ENCODE results near the gene SLC9A8. TPM values are rescaled to one million over a fixed set of nuclear protein-coding genes. Genes with fewer than 3 reads are reported as not detected.
"Not testable (repeated sequence)": the region's sequence is repeated elsewhere in the genome, so short reads cannot be mapped to it uniquely, and the experiment has no call there.

SLC9A8 gene
- total and polyA plus RNA-seq, 2 of the 4 experiments (the other 2 are of a cell fraction): 4.1 to 5.0 TPM

- not testable (repeated sequence) for H3K9ac ChIP-seq (ENCODE audit: low read depth, low read length)
These were observed 30.2 kb upstream of the SLC9A8 start for GRCh38 chr20:49782439-49782838.

DNA sequence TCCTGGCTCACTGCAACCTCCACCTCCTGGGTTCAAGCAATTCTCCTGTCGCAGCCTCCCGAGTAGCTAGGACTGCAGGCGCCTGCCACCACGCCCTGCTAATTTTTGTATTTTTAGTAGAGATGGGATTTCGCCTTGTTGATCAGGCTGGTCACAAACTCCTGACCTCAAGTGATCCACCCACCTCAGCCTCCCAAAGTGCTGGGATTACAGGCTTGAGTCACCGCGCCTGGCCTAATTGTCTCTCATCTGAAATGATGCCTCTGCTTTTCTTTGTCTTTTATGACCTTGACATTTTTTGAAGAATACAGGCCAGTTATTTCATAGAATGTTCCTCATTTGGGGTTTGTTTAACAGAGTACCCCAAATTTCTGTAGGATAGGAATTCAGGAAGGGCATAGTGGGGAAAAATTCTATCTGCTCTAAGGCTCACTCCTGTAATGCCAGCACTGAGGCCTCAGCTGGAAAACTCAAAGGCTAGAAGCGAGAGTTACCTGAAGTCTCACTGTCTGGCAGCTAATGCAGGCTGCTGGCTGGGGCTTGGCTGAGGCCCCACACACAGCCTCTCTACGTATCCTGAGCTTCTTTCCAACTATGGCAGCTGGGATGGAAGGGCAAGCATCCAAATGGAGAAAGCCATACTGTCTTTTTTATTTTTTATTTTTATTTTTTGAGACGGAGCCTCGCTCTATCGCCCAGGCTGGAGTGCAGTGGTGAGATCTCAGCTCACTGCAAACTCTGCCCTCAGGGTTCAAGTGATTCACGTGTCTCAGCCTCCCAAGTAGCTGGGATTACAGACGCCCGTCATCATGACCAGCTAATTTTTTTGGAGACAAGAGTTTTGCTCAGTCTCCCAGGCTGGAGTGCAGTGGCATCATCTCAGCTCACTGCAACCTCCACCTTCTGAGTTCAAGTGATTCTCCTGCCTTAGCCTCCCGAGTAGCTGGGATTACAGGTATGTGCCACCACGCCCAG lies 29.3 kb upstream of the SLC9A8 start:
- H3K4ac ChIP-seq (ENCODE audit: low read depth, low read length); H2AFZ ChIP-seq (replicated peaks; ENCODE audit: low read length, poor library complexity); H3K9me3 ChIP-seq (ENCODE audit: control insufficient read depth, insufficient read depth, low read length); ATAC-seq (ENCODE audit: low read depth); H3K18ac ChIP-seq (ENCODE audit: low read depth, low read length); H3K4me1 ChIP-seq (ENCODE audit: control insufficient read depth, insufficient read depth, low read length); H2AK9ac ChIP-seq (replicated peaks; ENCODE audit: low read depth, low read length, poor library complexity); H3K4me3 ChIP-seq (ENCODE audit: insufficient read depth, low read depth, low read length); H3K36me3 ChIP-seq (ENCODE audit: control insufficient read depth, insufficient read depth, low read length); H3K56ac ChIP-seq (ENCODE audit: extremely low read depth, insufficient read depth, low read length); H3K27ac ChIP-seq (ENCODE audit: insufficient read depth, low read length); in situ Hi-C loops (cut with MboI; ENCODE audit: low sequenced_read_pairs); H4K5ac ChIP-seq (ENCODE audit: low read depth, low read length); dilution Hi-C loops (cut with HindIII; ENCODE audit: low sequenced_read_pairs, unreplicated experiment); H3K9me1 ChIP-seq (ENCODE audit: insufficient read depth, low read length); H3K27me3 ChIP-seq (ENCODE audit: control insufficient read depth, insufficient read depth, low read length); H2BK5ac ChIP-seq (ENCODE audit: low read depth, low read length, poor library complexity, severe bottlenecking); H3K23ac ChIP-seq (ENCODE audit: low read depth, low read length); CTCF ChIA-PET; POLR2A ChIA-PET (ENCODE audit: unreplicated experiment); H4K8ac ChIP-seq (ENCODE audit: low read depth in 2 of 2, low read length in 2 of 2); H2BK20ac ChIP-seq (ENCODE audit: low read depth, low read length); H3K14ac ChIP-seq (replicated peaks; ENCODE audit: low read depth, low read length); H2BK120ac ChIP-seq (ENCODE audit: low read depth, low read length); H3K79me1 ChIP-seq (ENCODE audit: low read depth in 1 of 2, low read length in 2 of 2); H4K20me1 ChIP-seq (ENCODE audit: insufficient read depth, low read length); H2BK15ac ChIP-seq (ENCODE audit: low read depth, low read length); DNase-seq; H2AK5ac ChIP-seq (ENCODE audit: low read depth, low read length); intact Hi-C loops (cut with micrococcal nuclease); H3K4me2 ChIP-seq (ENCODE audit: low read depth, low read length); BruUV-seq (replicated peaks); H4K91ac ChIP-seq (ENCODE audit: insufficient read depth, low read depth, low read length); H3K9ac ChIP-seq (ENCODE audit: low read depth, low read length): not testable (repeated sequence)
- WGBS, 2 experiments (ENCODE audit: extremely low coverage in 2 of 2, insufficient read length in 1 of 2): 73% methylated on average over 8 of the region's 17 CpGs; no CpG with 5 or more reads in 1 of the 2 experiments

More at GRCh38 chr20:49782439-49782838, 30.2 kb upstream of the SLC9A8 start:
- POLR2A ChIA-PET (ENCODE audit: unreplicated experiment); H2BK120ac ChIP-seq (ENCODE audit: low read depth, low read length); H4K20me1 ChIP-seq (ENCODE audit: insufficient read depth, low read length); H3K9me3 ChIP-seq (ENCODE audit: control insufficient read depth, insufficient read depth, low read length); H3K27me3 ChIP-seq (ENCODE audit: control insufficient read depth, insufficient read depth, low read length); H2BK5ac ChIP-seq (ENCODE audit: low read depth, low read length, poor library complexity, severe bottlenecking); H3K56ac ChIP-seq (ENCODE audit: extremely low read depth, insufficient read depth, low read length); H4K91ac ChIP-seq (ENCODE audit: insufficient read depth, low read depth, low read length); H3K4me3 ChIP-seq (ENCODE audit: insufficient read depth, low read depth, low read length); H3K14ac ChIP-seq (replicated peaks; ENCODE audit: low read depth, low read length); H3K4ac ChIP-seq (ENCODE audit: low read depth, low read length); H3K27ac ChIP-seq (ENCODE audit: insufficient read depth, low read length); BruUV-seq (replicated peaks); H4K5ac ChIP-seq (ENCODE audit: low read depth, low read length); intact Hi-C loops (cut with micrococcal nuclease); dilution Hi-C loops (cut with HindIII; ENCODE audit: low sequenced_read_pairs, unreplicated experiment); ATAC-seq (ENCODE audit: low read depth); H3K4me1 ChIP-seq (ENCODE audit: control insufficient read depth, insufficient read depth, low read length); DNase-seq; H2AK9ac ChIP-seq (replicated peaks; ENCODE audit: low read depth, low read length, poor library complexity); H3K4me2 ChIP-seq (ENCODE audit: low read depth, low read length); CTCF ChIA-PET; H3K36me3 ChIP-seq (ENCODE audit: control insufficient read depth, insufficient read depth, low read length); H2AK5ac ChIP-seq (ENCODE audit: low read depth, low read length); H4K8ac ChIP-seq (ENCODE audit: low read depth in 2 of 2, low read length in 2 of 2); H2AFZ ChIP-seq (replicated peaks; ENCODE audit: low read length, poor library complexity); H3K9me1 ChIP-seq (ENCODE audit: insufficient read depth, low read length); H2BK20ac ChIP-seq (ENCODE audit: low read depth, low read length); H3K23ac ChIP-seq (ENCODE audit: low read depth, low read length); H3K18ac ChIP-seq (ENCODE audit: low read depth, low read length); in situ Hi-C loops (cut with MboI; ENCODE audit: low sequenced_read_pairs); H3K79me1 ChIP-seq (ENCODE audit: low read depth in 1 of 2, low read length in 2 of 2); H2BK15ac ChIP-seq (ENCODE audit: low read depth, low read length): not testable (repeated sequence)
- no CpG with 5 or more reads among the region's 4 CpGs for WGBS, 2 experiments (ENCODE audit: extremely low coverage in 2 of 2, insufficient read length in 1 of 2)
